ENCODE data around the gene GPS1.

The GPS1 gene

DNA sequence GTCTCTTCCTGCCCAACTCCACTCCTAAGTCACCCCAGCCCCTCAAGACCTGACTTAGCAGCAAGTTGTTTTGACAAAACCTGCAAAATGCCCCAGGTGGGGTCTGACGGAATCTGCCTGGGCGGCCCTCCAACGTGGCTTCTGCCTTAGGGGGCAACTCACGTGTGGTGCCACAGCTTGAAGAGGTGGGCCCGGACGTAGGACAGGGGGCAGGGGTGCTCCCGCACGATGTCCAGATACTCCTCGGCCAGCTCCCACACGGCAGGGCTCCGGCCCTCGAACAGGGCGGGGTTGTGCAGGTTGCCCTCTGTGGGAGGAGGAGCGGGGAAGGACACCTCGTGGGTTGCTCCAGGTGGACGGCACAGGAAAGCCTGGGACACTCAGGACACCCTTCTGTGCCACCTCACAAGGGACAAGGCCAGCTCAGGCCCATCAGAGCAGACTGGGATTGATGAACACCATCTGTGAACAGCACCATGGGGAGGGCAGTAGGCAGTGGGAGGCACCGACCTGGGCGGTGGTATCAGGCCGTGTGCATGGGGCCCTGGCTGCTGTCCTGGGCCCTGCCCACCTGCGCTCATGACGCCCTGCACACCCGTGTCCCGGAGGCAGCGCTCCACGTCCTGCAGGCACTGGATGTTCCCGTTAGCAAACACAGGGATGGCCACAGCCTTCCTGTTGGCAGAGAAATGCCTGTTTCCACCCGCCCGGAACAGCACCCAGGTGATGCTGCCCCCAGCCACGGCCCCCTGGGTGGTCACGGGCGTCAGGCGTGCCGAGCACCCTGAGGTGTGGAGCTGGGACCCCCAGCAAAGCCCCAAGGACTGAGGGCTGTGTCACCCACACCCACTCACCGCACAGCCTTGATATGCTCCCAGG lies 9.6 kb downstream of the GPS1 start:
- no peak for DNase-seq

DNA sequence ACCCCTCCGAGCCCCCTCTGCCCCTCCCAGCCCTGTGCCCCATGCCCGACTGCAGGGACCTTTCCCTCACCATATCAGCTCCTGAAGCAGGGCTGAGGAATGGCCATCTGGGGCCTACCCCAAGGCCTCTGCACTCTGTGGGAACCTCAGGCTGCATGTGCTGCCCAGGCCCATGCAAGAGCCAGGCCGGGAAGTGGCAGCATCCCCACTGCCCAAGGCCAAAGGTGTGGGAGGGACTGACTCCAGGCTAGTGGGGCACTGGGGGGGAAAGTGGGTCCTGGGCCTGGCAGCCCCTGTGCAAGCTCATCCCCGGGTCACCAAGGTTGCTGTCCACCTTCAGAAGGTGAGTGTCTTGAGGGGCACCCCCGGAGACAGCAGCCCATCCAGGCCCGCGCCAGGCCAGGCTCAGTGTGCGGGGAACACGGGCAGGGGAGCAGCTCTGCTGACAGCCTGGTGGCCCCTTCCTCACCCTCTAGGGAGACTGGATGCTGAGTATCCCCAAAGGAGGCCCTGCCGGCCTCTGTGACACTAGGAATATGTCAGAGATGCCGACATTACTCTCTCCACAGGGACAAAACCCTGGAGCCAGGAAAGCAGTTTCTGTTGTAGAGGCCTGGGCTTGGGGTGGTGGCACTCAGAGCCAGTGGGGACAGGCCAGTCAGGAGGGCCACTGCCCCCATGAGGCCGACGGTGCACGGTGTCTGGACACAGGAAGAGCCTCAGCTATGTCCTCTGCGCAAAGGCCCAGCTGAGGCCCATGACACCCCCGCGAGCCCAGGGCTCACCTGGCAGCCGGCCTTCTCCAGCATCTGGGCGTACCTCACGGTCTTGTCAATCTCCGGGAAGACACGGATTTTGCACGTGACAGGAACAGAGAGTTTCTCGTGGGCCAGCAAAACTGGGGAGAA lies 10.6 kb downstream of the GPS1 start:
- no peak for DNase-seq

DNA sequence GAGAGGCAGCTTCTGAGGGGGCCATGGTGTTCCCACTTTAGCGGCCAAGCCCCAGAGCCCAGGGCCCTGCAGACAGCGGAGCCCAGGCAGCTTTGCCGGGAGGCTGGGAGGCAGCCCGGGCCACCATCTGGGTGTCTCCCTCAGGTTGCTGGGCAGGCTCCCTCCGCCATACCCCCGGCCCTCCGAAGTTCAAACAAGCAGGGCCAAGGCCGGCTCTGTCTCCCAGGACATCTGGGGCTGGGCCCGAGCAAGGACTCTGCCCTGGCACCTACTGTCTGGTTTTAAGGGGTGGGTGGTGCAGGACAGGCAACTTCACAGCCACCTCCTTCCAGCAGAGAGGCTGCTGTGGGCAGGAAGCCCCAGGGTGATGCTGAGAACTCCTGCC lies 11.3 kb downstream of the GPS1 start:
- no peak for DNase-seq

DNA sequence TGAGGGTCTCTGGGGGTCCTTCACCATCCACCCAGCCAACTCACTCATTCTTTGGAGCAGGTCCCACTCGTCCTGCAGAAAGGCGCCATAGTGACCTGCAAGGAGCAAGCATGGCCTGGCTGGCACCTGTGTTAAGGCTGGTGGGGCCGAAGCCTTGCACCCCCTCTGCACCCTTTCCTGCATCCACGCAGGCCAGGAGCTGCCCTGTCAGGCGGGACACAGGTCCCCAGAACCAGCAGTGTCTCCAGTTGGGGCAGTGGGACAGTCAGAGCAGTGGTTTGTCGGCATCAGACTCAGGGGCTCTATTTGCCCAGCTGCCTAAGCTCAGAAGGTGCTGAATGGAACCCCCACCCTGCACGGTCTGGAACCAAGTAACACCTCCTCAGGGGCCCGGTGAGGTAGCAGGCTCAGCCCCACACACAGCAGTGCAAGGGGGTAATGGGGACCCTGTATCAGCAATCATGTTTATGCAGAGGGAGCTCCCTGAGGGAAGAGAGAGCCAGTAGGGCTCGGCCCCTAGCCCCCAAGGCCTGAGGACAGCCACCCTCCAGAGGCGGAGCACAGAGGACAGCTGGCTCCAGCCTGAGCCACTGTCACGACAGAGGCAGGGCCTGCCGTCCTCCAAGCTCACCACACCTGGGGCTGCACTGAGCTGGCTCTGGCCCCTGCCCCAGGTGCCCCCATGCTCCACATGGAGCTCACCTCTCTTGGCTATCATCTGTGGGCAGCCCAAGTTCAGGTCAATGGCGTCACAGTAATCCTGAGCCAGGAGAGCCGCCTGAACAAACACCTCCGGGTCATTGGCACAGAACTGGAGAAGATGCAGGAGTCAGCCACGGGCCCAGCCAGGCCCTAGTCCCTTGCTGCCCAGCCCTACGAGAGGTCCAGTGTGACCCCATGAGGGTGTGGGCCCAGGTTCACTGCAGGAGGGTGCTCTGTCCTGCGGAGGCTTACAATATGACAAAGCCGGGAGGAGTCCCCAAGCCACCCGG lies 12.0 kb downstream of the GPS1 start:
- DNase-seq: no peak

DNA sequence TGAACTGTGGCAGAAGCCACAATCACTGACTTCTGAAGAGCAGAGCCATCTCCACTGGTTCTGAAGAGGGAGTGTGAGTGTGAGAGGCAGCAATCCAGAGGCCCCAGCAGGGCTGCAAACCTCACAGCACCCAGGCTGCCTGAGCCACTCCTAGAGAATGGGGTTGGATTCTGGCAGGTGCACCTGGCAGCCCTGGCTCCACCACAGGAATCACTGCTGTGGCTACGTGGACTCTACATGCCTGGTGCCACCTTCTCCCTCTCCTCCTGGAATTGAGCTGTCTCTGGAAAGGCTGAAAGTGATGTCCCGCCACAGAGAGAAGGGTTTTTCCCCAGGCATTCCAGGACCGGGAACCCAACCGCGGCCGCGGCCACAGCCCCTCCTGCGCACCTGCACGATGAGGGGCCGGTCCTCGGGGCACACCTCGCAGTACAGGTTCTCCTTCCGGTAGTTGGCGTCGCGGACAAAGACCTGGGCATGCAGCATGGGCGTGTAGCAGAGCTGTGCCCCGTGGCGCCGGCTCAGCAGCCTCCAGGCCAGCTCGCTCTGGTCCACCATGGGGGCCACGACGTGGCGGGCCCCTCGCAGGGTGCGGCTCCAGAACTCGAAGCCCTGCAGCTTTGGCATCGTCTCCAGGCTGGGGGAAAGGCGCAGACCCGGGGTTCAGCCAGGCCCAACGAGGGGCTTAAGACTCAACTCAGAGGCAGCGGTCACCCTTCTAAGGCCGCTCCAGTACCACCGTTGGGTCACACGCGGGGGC lies 12.9 kb downstream of the GPS1 start:
- DNase-seq: no peak

DNA sequence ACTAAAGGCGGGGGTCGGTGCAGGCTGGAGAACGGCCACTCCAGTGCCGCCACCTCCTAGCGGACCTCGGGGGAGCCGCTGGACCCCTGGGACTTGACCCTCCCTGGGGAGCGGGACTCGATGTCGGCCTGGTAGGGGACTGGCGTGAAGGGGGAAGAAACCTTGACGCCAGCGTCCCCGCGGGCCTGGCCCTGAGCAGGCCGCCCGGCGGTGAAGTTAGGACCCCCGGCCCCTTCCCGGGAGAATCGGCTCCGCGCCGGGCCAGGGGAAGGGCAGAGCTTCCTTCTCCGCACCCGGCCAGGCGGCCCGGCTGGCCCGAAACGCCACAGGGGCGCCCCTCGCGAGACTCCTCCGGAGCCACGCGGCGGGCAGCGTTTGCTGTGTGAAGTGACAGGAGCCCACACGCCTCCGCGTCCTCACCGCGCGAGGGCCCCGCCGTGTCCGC lies 13.5 kb downstream of the GPS1 start:
- DNase-seq: peak; percentile 37

DNA sequence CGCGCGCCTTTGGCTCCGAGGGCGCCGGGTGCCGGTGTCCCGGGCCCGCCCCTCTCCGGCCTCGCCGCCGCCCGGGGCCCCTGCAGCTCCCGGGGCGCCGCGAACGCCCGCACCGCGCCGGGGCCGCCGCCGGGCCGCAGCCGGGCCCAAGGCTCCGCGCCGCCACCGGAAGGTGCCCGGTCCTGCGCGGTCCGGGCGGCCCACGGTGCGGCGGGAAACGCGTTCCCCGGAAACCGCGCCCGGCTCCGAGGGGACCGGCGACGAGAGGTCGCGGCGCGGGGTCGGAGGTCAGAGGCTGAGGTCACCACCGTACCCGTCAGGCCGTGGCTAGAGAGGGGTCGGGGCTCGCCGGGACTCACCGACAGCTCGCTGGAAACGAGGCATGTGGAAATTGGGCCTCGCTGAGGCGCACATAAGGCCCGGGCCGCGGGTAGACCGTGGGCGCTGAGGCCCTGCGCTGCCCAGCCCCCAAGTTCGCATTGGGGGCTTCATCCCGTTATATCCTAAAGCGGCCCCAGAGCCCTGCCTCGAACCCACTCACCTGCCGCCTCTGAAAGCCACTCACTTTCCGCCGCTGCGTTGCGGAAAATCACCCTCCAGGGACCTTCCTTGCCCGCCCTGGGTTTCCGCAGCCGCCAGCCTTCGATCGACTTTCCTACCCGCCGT lies 14.1 kb downstream of the GPS1 start, which contains the start of gene DUS1L:
Gene DUS1L (minus strand): TSS at position 167 of the 666 bp plus-strand sequence. CDS start 745 bp downstream, outside the sequence.
- peak; percentile 65 for DNase-seq

DNA sequence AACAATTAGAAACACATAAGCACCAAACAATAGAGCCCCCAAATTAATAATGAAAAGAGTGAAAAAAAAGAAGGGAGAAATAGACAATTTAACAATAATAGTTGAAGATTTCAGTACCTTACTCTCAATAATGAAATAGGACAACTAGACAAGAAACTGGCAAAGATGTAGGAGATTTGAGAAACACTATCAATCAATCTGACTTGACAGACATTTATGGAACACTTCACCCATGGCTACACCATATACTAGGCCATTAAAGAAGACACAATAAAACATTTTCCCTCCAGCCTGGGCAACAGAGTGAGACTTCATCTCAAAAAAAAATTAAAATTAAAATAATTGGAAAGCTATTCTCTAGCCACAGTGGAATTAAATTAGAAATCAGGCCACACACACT lies 18.9 kb downstream of the GPS1 start:
- DNase-seq: no peak

DNA sequence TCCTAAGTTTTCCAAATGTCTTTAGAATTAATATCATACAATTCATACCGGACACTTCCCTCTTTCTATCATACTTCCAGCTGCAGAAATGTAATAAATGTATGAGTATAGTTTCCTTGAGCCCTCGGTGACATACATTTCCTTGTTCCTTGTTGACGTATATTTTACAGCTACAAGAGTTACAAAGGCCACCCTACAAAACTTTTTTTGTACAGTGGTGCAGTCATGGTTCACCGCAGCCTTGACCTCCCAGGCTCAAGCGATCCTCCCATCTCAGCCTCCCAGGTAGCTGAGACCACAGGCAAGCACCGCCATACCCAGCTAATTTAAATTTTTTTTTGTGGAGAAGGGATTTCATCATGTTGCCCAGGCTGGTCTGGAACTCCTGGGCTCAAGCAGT lies 21.1 kb downstream of the GPS1 start:
- DNase-seq: no peak

DNA sequence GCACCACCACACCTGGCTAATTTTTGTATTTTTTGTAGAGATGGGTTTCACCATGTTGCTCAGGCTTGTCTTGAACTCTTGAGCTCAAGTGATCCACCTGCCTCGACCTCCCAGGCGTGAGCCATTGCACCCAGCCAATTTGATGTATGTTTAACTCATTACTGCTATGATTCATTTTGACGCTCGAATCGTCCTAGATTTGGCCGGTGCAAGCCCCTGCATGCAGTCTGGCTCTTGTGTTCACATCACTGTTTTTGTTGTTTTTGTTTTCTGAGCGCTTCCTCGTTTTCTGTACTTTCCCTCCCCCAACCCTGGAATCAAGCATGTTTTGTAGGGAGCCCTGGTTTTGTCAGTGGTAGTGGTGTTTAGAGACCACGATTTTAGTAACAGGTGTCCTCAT lies 21.7 kb downstream of the GPS1 start:
- no peak for DNase-seq

DNA sequence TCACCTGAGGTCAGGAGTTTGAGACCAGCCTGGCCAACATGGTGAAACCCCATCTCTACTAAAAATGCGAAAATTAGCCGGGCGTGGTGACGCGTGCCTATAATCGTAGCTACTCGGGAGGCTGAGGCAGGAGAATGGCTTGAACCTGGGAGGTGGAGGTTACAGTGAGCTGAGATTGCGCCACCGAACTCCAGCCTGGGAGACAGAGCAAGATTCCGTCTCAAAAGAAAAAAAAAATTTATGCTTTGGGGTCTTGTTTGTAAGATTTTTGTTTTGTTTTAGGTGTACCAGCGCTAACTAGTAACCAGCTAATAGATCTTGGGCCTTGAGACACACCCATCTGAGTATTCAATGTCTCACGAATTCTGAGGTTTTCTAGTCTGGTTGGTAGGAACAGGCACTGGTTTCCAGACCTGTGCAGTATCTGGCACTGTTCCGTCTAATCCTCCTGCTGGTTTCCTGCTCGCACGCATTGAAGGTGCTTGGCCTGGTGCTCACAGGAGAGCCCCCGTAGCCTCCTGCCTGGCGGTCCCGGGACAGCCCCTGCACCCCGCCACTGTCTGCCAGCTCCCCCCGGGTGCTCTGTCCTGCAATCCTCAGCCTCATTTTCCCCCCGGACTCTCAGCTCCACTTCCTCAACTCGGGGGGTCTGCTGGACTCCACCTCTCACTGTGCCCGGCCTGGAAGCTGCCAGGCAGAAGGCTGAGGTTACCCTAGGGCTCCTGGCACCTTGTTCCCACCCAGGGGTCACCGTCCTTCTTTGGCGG lies 24.5 kb downstream of the GPS1 start:
- no peak for DNase-seq

DNA sequence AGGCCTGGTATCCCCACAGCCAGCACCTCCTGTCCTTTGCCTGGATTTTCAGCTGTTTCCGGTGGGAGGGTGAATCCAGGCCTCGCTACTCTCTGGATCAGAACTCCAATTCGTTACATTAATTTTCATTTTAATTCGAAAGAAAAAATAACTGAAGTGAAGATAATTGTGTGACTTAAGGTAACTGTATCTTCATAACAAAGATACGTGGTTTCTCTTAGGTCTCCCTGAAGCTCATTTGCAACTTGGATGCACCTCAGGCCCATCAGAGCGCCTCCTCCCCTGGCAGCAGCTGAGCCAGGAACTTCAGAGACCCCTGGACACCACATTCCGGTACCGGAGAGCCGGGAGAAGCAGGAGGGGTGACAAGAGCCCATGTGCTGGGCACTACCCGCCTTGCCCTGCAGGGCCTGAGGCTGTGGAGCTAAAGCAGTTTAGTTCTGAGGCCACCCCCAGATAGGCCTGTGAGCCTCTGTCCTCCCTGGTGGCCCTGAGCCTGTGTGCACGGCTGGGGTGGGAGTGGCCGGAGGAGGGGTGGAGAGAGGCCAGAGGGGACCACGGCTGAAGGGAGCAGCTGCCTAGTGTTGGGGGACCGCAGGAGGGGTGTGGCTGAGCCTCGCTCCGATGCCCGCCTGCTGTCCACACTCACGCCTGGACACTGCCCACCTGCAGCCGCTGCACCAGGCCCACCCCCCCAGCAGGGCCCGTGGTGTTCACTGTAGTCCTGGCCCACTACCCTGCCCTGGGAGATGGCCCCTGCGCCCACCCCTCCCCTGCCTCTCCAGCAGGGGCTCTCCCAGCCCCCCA lies 25.3 kb downstream of the GPS1 start:
- no peak for DNase-seq

DNA sequence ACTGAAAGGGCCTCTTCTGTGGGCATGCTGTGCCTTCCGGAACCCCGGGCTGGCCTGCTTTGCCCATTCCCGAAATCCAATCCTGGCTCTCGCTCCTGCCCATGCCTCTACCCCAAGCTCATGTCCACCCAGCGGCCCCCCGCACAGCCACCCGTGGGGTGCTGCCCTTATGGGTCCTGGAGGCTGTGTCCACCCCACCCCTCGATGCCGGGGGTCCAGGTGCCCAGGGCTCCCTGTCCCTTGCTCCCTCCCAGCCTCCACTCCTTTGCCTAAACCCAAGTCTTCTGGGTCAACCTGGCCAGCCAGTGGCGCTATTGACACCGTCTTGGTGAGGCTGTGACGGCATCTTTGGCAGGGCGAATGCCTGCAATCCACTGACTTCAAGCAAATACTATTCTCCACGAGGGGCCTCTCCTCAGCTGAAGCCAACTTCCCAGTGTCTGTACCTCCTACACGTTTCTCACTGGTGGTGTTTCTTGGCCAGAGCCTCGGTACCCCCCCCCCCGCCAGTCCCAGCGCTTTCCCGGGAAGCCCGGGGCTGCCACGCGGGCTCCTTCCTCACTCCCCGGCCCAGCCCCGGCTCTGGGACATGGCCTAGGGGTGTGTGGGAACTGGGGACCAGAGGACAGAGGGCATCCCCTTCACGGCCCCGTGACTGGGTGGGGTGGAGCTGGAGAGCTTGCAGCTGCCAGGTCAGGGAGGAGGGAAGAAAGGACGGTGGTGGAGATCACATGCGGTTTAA lies 26.1 kb downstream of the GPS1 start:
- no peak for DNase-seq

DNA sequence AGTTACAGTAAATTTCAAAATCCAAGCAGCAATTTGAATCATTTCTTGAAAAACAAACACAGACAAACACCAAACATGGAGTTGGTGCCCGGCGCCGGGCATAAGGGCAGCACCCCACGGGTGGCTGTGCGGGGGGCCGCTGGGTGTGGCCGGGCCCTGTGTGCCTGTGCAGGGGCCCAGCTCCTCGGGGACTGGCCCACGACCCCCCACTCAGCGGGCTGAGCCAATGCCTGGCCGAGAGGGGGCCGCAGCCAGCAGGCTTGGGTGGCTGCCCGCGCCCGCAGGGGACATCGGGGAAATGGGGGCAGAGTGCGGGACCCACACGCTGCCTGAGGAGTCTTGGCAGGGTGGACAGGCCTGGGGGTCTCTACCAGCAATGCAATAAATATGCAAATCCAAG lies 26.7 kb downstream of the GPS1 start:
- no peak for DNase-seq

DNA sequence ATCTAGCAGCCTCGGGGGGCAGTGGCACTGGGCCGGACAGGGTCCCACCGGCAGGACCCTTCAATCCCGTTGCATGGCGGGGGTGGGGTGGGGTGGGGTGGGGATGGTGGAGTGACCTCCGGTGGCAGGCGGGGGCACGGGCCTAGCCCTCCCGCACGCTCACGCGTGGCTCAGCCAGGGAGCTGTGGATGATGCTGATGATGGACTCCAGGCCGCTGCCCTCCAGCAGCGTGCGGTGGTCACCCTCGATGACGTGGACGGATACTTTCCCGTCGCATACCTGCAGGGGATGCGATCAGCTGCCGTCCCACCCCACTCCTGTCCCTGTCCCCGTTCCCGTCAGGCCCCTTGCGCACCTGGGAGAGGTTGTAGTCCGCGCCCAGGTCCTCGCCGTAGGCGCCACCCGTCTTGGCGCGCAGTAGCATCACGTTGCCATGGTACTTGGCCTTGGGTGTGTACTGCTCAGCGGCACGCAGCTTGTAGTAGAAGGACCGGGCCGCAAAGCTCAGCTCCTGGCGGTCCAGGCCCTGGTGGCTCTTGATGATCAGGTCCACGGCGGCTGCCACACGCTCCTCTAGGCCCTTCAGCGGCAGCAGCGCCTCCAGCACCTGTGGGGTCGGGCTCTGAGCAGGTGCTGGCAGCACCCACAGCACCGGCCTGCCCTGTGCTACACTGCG lies 27.4 kb downstream of the GPS1 start:
- no peak for DNase-seq

DNA sequence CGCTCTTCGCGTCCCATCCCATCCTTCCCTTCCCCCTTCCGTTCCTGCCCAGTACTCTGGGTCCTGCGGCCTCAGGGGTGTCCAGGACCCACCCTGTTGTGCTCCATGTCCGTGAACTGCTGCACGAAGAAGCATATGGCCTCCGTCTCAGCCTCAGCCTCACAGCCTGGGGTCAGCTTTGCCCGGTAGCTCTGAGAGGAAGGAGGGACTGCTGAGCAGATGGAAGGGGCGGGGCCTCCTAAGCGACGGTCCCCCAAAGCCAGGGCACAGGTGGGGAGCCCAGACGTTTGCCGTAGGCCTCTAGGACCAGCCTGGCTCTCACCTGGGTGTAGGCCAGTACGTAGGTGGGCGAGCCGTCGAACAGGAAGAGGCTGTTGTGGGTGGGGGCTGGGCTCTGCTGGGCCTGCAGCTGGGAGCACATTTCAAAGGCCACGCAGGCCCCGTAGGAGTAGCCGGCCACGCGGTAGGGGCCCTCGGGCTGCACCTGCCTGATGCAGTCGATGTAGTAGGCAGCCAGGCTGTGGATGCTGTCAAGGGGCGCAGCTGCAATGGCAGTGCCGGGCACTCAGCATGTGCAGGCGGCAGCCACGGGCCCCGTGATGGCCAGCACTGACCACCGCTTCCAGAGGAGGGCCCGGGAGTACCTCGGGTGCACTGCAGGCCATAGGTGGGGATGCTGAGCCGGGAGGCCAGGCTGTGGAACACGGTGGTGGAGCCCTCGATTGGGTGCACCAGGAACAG lies 28.5 kb downstream of the GPS1 start:
- no peak for DNase-seq

DNA sequence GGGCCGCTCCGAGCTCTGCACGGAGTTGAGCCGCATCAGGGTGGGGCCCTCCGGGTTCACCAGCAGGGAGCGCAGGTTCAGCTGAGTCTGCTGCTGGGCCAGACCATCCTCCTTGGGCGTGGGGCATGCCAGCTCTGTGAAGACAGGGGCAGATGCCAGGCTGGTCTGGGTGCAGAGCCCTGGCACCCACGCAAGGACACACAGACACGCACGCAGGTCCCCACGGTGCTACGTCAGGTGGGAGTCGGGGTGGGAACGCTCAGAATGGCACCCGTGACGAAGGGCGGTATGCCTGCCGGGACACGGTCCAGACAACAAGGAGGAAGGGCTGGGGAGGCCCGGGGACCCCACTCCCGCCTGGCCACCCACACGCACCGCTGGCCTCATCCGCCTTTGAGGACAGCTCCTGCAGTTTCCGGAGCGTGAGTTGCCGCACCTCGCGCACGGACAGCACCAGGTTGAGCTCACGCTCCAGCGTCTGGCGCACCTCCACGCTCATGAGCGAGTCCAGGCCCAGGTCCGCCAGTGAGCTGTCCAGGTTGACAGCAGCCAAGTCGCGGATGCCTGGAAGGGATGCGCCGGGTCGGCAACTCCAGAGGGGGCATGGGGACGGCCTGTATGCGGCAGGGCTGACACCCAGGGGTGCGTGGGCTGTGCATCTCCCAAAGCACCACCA lies 29.2 kb downstream of the GPS1 start:
- no peak for DNase-seq

All from inflammatory macrophage treated with lipopolysaccharide for 4 hours (primary cell).